Measurements from ENCODE around the gene PPL. TPM values are rescaled to one million over a fixed set of nuclear protein-coding genes. Genes with fewer than 3 reads are reported as not detected.

Gene PPL
- total and polyA plus RNA-seq, 2 of the 13 experiments (the other 11 are each of a cell fraction or from before 2014, with no cell fraction given): 5.7 to 6.6 TPM

- TF ChIP-seq, protein P1, sequence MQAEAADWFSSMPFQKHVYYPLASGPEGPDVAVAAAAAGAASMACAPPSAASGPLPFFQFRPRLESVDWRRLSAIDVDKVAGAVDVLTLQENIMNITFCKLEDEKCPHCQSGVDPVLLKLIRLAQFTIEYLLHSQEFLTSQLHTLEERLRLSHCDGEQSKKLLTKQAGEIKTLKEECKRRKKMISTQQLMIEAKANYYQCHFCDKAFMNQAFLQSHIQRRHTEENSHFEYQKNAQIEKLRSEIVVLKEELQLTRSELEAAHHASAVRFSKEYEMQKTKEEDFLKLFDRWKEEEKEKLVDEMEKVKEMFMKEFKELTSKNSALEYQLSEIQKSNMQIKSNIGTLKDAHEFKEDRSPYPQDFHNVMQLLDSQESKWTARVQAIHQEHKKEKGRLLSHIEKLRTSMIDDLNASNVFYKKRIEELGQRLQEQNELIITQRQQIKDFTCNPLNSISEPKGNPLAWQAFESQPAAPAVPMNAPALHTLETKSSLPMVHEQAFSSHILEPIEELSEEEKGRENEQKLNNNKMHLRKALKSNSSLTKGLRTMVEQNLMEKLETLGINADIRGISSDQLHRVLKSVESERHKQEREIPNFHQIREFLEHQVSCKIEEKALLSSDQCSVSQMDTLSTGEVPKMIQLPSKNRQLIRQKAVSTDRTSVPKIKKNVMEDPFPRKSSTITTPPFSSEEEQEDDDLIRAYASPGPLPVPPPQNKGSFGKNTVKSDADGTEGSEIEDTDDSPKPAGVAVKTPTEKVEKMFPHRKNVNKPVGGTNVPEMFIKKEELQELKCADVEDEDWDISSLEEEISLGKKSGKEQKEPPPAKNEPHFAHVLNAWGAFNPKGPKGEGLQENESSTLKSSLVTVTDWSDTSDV (CRISPR knock-in tag; IDR thresholded peaks at IDR 0.05): 0 out of 2 replicates have a peak, but pooled peaks have one; percentile 48
- TF ChIP-seq ZNF256 (CRISPR knock-in tag; conservative IDR thresholded peaks at IDR 0.05) (no peak), KAT8 (CRISPR knock-in tag; IDR thresholded peaks at IDR 0.05) (peak; percentile 82), ZSCAN9 (CRISPR knock-in tag; IDR thresholded peaks at IDR 0.05; ENCODE audit: borderline replicate concordance) (peak; percentile 83; the same call in 1 of the 2 replicates), PHF20 (CRISPR knock-in tag; IDR thresholded peaks at IDR 0.05) (peak; percentile 35; the same call in 1 of the 2 replicates), ARNT2 (CRISPR knock-in tag; IDR thresholded peaks at IDR 0.05; ENCODE audit: low read depth) (peak; percentile 86), CREM (IDR thresholded peaks at IDR 0.05) (peak; percentile 64), CREM (CRISPR knock-in tag; IDR thresholded peaks at IDR 0.05) (no peak), NFAT5 (CRISPR knock-in tag; IDR thresholded peaks at IDR 0.05) (no peak), ZNF879 (CRISPR knock-in tag; IDR thresholded peaks at IDR 0.05) (no peak), ZNF101 (CRISPR knock-in tag; IDR thresholded peaks at IDR 0.05; ENCODE audit: borderline replicate concordance, low read depth) (no peak), FOXP4 (CRISPR knock-in tag; IDR thresholded peaks at IDR 0.05) (peak; percentile 85), MIER2 (CRISPR knock-in tag; IDR thresholded peaks at IDR 0.05) (no peak), ZNF253 (CRISPR knock-in tag; IDR thresholded peaks at IDR 0.05; ENCODE audit: borderline replicate concordance) (peak; percentile 63; the same call in 1 of the 2 replicates), HDAC6 (IDR thresholded peaks at IDR 0.05; ENCODE audit: low read depth, low read length) (no peak)
- TF ChIP-seq, protein P2, sequence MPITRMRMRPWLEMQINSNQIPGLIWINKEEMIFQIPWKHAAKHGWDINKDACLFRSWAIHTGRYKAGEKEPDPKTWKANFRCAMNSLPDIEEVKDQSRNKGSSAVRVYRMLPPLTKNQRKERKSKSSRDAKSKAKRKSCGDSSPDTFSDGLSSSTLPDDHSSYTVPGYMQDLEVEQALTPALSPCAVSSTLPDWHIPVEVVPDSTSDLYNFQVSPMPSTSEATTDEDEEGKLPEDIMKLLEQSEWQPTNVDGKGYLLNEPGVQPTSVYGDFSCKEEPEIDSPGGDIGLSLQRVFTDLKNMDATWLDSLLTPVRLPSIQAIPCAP (CRISPR knock-in tag; IDR thresholded peaks at IDR 0.05; ENCODE audit: low read depth): no peak
- TF ChIP-seq, protein P3, sequence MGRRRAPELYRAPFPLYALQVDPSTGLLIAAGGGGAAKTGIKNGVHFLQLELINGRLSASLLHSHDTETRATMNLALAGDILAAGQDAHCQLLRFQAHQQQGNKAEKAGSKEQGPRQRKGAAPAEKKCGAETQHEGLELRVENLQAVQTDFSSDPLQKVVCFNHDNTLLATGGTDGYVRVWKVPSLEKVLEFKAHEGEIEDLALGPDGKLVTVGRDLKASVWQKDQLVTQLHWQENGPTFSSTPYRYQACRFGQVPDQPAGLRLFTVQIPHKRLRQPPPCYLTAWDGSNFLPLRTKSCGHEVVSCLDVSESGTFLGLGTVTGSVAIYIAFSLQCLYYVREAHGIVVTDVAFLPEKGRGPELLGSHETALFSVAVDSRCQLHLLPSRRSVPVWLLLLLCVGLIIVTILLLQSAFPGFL (CRISPR knock-in tag; IDR thresholded peaks at IDR 0.05): no peak
These were observed 7.7 kb upstream of the PPL start (continued) for GRCh38 chr16:4944333-4945281.

Measured in HepG2 (cell line).